NCI-H1048 (cell line): ENCODE measurements around the gene ME3.

Experiments used
- DNase-seq: peaks from one replicate; lab custom pipeline; 2025; lab: John Stamatoyannopoulos, UW

The ME3 gene

GRCh38 chr11:86460461-86461385 lies 211.7 kb downstream of the ME3 start:
- no peak for DNase-seq

GRCh38 chr11:86459682-86460460 lies 212.5 kb downstream of the ME3 start:
- DNase-seq = no peak

- no peak for DNase-seq
These were observed 213.4 kb downstream of the ME3 start for GRCh38 chr11:86459002-86459385.

- DNase-seq = no peak
These were observed 214.0 kb downstream of the ME3 start for GRCh38 chr11:86458294-86459001.

- DNase-seq = peak; percentile 77
These were observed 216.1 kb downstream of the ME3 start for GRCh38 chr11:86456075-86456939.

GRCh38 chr11:86453290-86454030 lies 219.0 kb downstream of the ME3 start:
- DNase-seq = no peak

GRCh38 chr11:86449993-86450629 lies 222.3 kb downstream of the ME3 start:
- DNase-seq = no peak

GRCh38 chr11:86447763-86448480 lies 224.5 kb downstream of the ME3 start:
- no peak for DNase-seq

- DNase-seq = no peak
These were observed 225.5 kb downstream of the ME3 start for GRCh38 chr11:86446924-86447285.

- no peak for DNase-seq
These were observed 226.1 kb downstream of the ME3 start for GRCh38 chr11:86446163-86446923.

GRCh38 chr11:86444981-86445380 lies 227.4 kb downstream of the ME3 start:
- no peak for DNase-seq

GRCh38 chr11:86443415-86443814 lies 229.0 kb downstream of the ME3 start:
- no peak for DNase-seq

GRCh38 chr11:86442827-86443226 lies 229.6 kb downstream of the ME3 start:
- no peak for DNase-seq

- DNase-seq = no peak
These were observed 230.0 kb downstream of the ME3 start for GRCh38 chr11:86442420-86442819.

- no peak for DNase-seq
These were observed 231.6 kb downstream of the ME3 start for GRCh38 chr11:86440843-86441242.

GRCh38 chr11:86440305-86440716 lies 232.1 kb downstream of the ME3 start:
- no peak for DNase-seq

- no peak for DNase-seq
These were observed 233.7 kb downstream of the ME3 start for GRCh38 chr11:86438685-86439084.

GRCh38 chr11:86435711-86436110 lies 236.7 kb downstream of the ME3 start:
- no peak for DNase-seq
